Spleen (tissue), 7 donors: ENCODE measurements around the gene GGT1.

ENCODE experiments used
- CTCF ChIP-seq, 11 experiments: fragments of 200-600 bp in 7 of 11; fragments of 450-650 bp in 4 of 11; sonication (generic) in 4 of 11; IDR thresholded peaks in 8 of 11; conservative IDR thresholded peaks in 3 of 11; 1 replicate in 7 of 11; 2 replicates in 4 of 11; pipeline versions ENCODE4 v1.4.0 to v1.8.0; 2016 to 2021; ENCODE audit warnings: antibody characterized with exemption in 11 of 11, inconsistent platforms in 4 of 11, mild to moderate bottlenecking in 1 of 11
- POLR2A ChIP-seq, 3 donors: fragments of 450-650 bp; IDR thresholded peaks; one replicate each; pipeline ENCODE4 v1.5.1; 2017; ENCODE audit warnings: antibody characterized with exemption in 3 of 3, mild to moderate bottlenecking in 1 of 3
- POLR2AphosphoS5 ChIP-seq, 3 donors: sonication (generic); formaldehyde crosslinking; IDR thresholded peaks; one replicate each; pipeline ENCODE4 v1.5.1; 2017; ENCODE audit warnings: antibody characterized with exemption in 3 of 3
- donor health status: DM: no; HTN: no; CAD: no; lungs with moderate emphysema.
- donor health status: DM: no; HTN: no; CAD: no.
- donor health status: DM: no; HTN: no; CAD: no.

- no peak for TF ChIP-seq CTCF (IDR thresholded peaks at IDR 0.05 in 8 of 11, conservative IDR thresholded peaks at IDR 0.05 in 3 of 11)
- no peak for TF ChIP-seq POLR2A (IDR thresholded peaks at IDR 0.05)
- no peak for TF ChIP-seq POLR2AphosphoS5 (IDR thresholded peaks at IDR 0.05)
These were observed 26.2 kb upstream of the GGT1 start for GRCh38 chr22:24576778-24577177.
